NB4 (cell line): ENCODE results near the gene LSM2.

Experiments
- CTCF ChIP-seq: IDR thresholded peaks from one replicate; pipeline ENCODE4 v1.5.1; 2012; ENCODE audit warnings: low read depth, low read length
- MAX ChIP-seq: IDR thresholded peaks from 2 replicates; pipeline ENCODE4 v1.6.1; 2011; ENCODE audit warnings: low read depth, low read length
- MYC ChIP-seq: IDR thresholded peaks from 2 replicates; pipeline ENCODE4 v1.6.1; 2011; ENCODE audit warnings: low read depth, low read length
- POLR2A ChIP-seq: IDR thresholded peaks from 2 replicates; pipeline ENCODE4 v1.6.1; 2011; ENCODE audit warnings: mild to moderate bottlenecking; ENCODE audit not compliant: insufficient read length; ENCODE audit errors: extremely low read depth

- TF ChIP-seq CTCF (no peak), POLR2A (no peak), MAX (no peak), MYC (no peak)
These were observed 35.9 kb downstream of the LSM2 start for GRCh38 chr6:31770860-31771259.
